K562 (cell line): Measurements from ENCODE around the gene SRSF5. TPM values are rescaled to one million over a fixed set of nuclear protein-coding genes. Genes with fewer than 3 reads are reported as not detected.

Experiments used
- ATAC-seq: fragments of 200-7000 bp; cut with Tn5 transposase; 3 replicates; pipeline ENCODE4 v1.9.1; 2020; ENCODE audit warnings: moderate library complexity
- BruUV-seq: library from RNA; stranded (reverse); fragments of 400-500 nt; replicated peaks from 2 replicates; lab custom pipeline; 2021; lab: Mats Ljungman, UMichigan
- CTCF ChIA-PET: fragments of 300-600 bp; formaldehyde crosslinking; extraction: SDS; loops from one replicate; lab custom pipeline; 2021; ENCODE audit warnings: low intra/inter-chr PET ratio; lab: Yijun Ruan, JAX
- POLR2A ChIA-PET: fragments of 300-600, 350-650 bp; sonication (Branson Sonifier 250); formaldehyde crosslinking; extraction: SDS; loops from one replicate; lab custom pipeline; 2021; ENCODE audit warnings: antibody characterized with exemption, inconsistent platforms; lab: Yijun Ruan, JAX
- DNase-seq, 4 experiments: peaks; one replicate each; pipeline versions ENCODE4 v3.0.0 to v3.0.0-alpha.2; 2011 to 2018; ENCODE audit warnings: low spot score in 3 of 4, mixed read lengths in 3 of 4; ENCODE audit errors: extremely low read depth in 1 of 4
- FAIRE-seq: peaks from 2 replicates; lab custom pipeline; 2011; peaks lifted over from hg19 to GRCh38; lab: Jason Lieb, UNC
- H2AFZ ChIP-seq: 2 replicates; pipeline ENCODE4 v1.6.0; 2011; ENCODE audit warnings: low read depth, low read length, control low read depth, inconsistent platforms
- H3K27ac ChIP-seq: fragments of 200-600 bp; 3 replicates; pipeline ENCODE4 v1.8.0; 2011; ENCODE audit warnings: low read depth, mild to moderate bottlenecking, control low read depth, inconsistent platforms, low read length, moderate library complexity, mixed read lengths; ENCODE audit errors: extremely low read depth
- H3K27me3 ChIP-seq, 2 experiments: fragments of 300-600 bp in 1 of 2; 2 replicates in 1 of 2; 3 replicates in 1 of 2; pipeline versions ENCODE4 v1.6.0 to v1.8.0; 2011; ENCODE audit warnings: inconsistent platforms in 2 of 2, low read length in 2 of 2, mild to moderate bottlenecking in 1 of 2, mixed read lengths in 1 of 2, moderate library complexity in 1 of 2; ENCODE audit not compliant: control insufficient read depth in 2 of 2, insufficient read depth in 2 of 2
- H3K36me3 ChIP-seq: fragments of 300-600 bp; 3 replicates; pipeline ENCODE4 v1.8.0; 2011; ENCODE audit warnings: mild to moderate bottlenecking, low read length, inconsistent platforms; ENCODE audit not compliant: control insufficient read depth, insufficient read depth
- H3K4me1 ChIP-seq, 2 experiments: fragments of 200-600 bp in 1 of 2; replicated peaks in 1 of 2; 2 replicates in 1 of 2; 3 replicates in 1 of 2; pipeline versions ENCODE4 v1.5.1 to v1.8.0; 2011; ENCODE audit warnings: inconsistent platforms in 2 of 2, low read length in 2 of 2, mild to moderate bottlenecking in 1 of 2, mixed read lengths in 1 of 2, moderate library complexity in 1 of 2; ENCODE audit not compliant: control insufficient read depth in 2 of 2, insufficient read depth in 2 of 2
- H3K4me2 ChIP-seq: 2 replicates; pipeline ENCODE4 v1.6.1; 2011; ENCODE audit warnings: low read length, control low read depth, inconsistent platforms, mixed read lengths; ENCODE audit not compliant: insufficient read depth
- H3K4me3 ChIP-seq: fragments of 200-600 bp; sonication (generic), shearing (Covaris generic); 2 replicates; pipeline ENCODE4 v1.5.1; 2016; ENCODE audit warnings: control low read depth, inconsistent platforms
- H3K79me2 ChIP-seq: fragments of 200-600 bp; 3 replicates; pipeline ENCODE4 v1.8.0; 2011; ENCODE audit warnings: low read length, inconsistent platforms; ENCODE audit not compliant: control insufficient read depth, insufficient read depth
- H3K9ac ChIP-seq, 2 experiments: 2 replicates each; pipeline versions ENCODE4 v1.6.0 to v1.6.1; 2011; ENCODE audit warnings: low read depth in 2 of 2, low read length in 2 of 2, control low read depth in 1 of 2, inconsistent platforms in 1 of 2, mild to moderate bottlenecking in 1 of 2, mixed read lengths in 1 of 2; ENCODE audit not compliant: insufficient read depth in 1 of 2
- H3K9me1 ChIP-seq: one replicate; pipeline ENCODE4 v1.6.0; 2011; ENCODE audit warnings: inconsistent platforms, mild to moderate bottlenecking, low read length, moderate library complexity; ENCODE audit not compliant: control insufficient read depth, insufficient read depth
- H3K9me3 ChIP-seq: replicated peaks from 2 replicates; pipeline ENCODE4 v1.5.1; 2011; ENCODE audit warnings: low read depth, low read length, inconsistent platforms; ENCODE audit not compliant: control insufficient read depth, insufficient read depth
- H4K20me1 ChIP-seq: replicated peaks from 2 replicates; pipeline ENCODE4 v1.6.1; 2011; ENCODE audit warnings: low read length, inconsistent platforms, mixed read lengths; ENCODE audit not compliant: control insufficient read depth, insufficient read depth
- FIP1L1 ChIP-seq: fragments of 200-400 bp; formaldehyde crosslinking; IDR thresholded peaks from 2 replicates; pipeline ENCODE4 v1.6.1; 2018; ENCODE audit warnings: mild to moderate bottlenecking, low read depth, low read length; ENCODE audit not compliant: poor library complexity, severe bottlenecking
- MCM7 ChIP-seq, 2 experiments: fragments of 450-650 bp; IDR thresholded peaks; 2 replicates each; pipeline ENCODE4 v1.6.1; 2016 to 2018
- RBFOX2 ChIP-seq: fragments of 200-400 bp; formaldehyde crosslinking; IDR thresholded peaks from 2 replicates; pipeline ENCODE4 v1.6.1; 2017; ENCODE audit warnings: low read depth, mild to moderate bottlenecking, low read length, moderate library complexity
- SMAD2 ChIP-seq: fragments of 150-350 bp; IDR thresholded peaks from 2 replicates; pipeline ENCODE4 v1.6.1; 2014; ENCODE audit warnings: low read depth, mild to moderate bottlenecking, low read length
- ZNF140 ChIP-seq: fragments of 250-450 bp; sonication (Bioruptor Pico); IDR thresholded peaks from 2 replicates; pipeline ENCODE4 v1.8.0; 2021; ENCODE audit warnings: moderate library complexity, mild to moderate bottlenecking, inconsistent platforms
- WGBS: fragments of 100-300 bp; shearing (Covaris generic); methylation state at CpG from one replicate; pipeline ENCODE4 v1.1.6; 2016; ENCODE audit warnings: low coverage, mixed read lengths; ENCODE audit not compliant: insufficient coverage; ENCODE audit errors: missing lambda C conversion rate; 5-methylcytosine and 5-hydroxymethylcytosine counted together
- in situ Hi-C: fragments of 300-500 bp; cut with MboI; formaldehyde crosslinking; loops from 4 replicates; pipeline ENCODE4 v1.15.0; 2018; ENCODE audit warnings: inconsistent platforms, mixed read lengths
- intact Hi-C: fragments of 100-400 bp; cut with micrococcal nuclease; formaldehyde crosslinking; loops from 2 replicates; pipeline ENCODE4 v1.14.2; 2022
- polyA plus RNA-seq, 8 experiments: library from polyadenylated mRNA; depleted of rRNA in 4 of 8; stranded (reverse) in 5 of 8; unstranded in 3 of 8; fragments of >200 nt; fragmentation: Nextera tagmentation in 2 of 8; fragmentation: Illumina TruSeq in 1 of 8; extraction: Ambion mirVana in 2 of 8; extraction: Trizol in 1 of 8; gene quantifications; 2 replicates each; pipeline versions ENCODE4 v1.2.1 to v1.2.3, GENCODE V29; 2011 to 2014; ENCODE audit warnings: inconsistent platforms in 1 of 8, missing spikeins in 1 of 8
- total RNA-seq, 7 experiments: library from RNA; depleted of rRNA in 6 of 7; stranded (reverse); fragments of >200 nt in 6 of 7; fragmentation: Illumina TruSeq in 2 of 7; extraction: Trizol in 2 of 7; gene quantifications; 2 replicates each; pipeline versions ENCODE4 v1.2.1 to v1.2.3, GENCODE V29; 2011 to 2021; ENCODE audit warnings: low replicate concordance in 1 of 7
- TF ChIP-seq, protein P1 (sequence below): fragments of 450-650 bp; formaldehyde crosslinking; IDR thresholded peaks from 2 replicates; pipeline ENCODE4 v1.4.0; 2020; ENCODE audit warnings: mild to moderate bottlenecking, mixed read lengths
- TF ChIP-seq, protein P2 (sequence below): fragments of 450-650 bp; IDR thresholded peaks from 2 replicates; pipeline ENCODE4 v1.6.1; 2016; ENCODE audit warnings: mild to moderate bottlenecking, moderate library complexity

Gene SRSF5
- total and polyA plus RNA-seq, 9 of the 15 experiments (the other 6 are each of a cell fraction or from before 2014, with no cell fraction given) = 108 to 460 (median 212) TPM

DNA sequence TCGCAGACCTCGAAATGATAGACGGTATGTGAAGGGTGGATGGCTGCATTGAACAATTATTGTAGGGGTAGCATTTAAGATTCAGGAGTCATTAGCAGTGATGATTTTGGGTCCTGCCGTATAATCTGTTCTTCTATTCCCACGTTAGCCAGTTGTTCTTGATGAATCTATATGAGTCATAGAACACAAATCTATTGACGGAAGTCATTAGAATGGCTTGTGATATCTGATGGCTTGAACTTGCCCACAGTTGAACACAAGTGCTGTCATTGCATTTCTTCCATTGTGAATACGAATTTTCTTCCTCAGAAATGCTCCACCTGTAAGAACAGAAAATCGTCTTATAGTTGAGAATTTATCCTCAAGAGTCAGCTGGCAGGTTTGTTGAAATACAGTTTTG lies 1.9 kb downstream of the SRSF5 start:
- peaks cover 33% of the 10 kb centered on the region for H4K20me1 ChIP-seq
- peaks cover 7% of the 10 kb centered on the region for H3K9me1 ChIP-seq
- CTCF ChIA-PET = no interaction called here
- 0 out of 2 replicates have a peak, but pooled peaks cover 2% of the 10 kb centered on the region for H3K9me3 ChIP-seq
- H3K27me3 ChIP-seq = no peaks in the 10 kb centered on the region
- H3K4me1 ChIP-seq = peaks cover 8 to 11% of the 10 kb centered on the region in 2 experiments; a peak in 3 of 5 replicates
- H3K4me3 ChIP-seq = peak overlapping the region; percentile 100; the same call in 1 of the 2 replicates
- DNase-seq (no peak), FAIRE-seq (no peak)
- BruUV-seq = no TSS peak
- no peak overlapping the region for H2AFZ ChIP-seq
- in situ Hi-C loops = no loop called here
- peak overlapping the region in 1 of 2 experiments; percentile 100; a peak in 2 of 4 replicates for H3K9ac ChIP-seq
- intact Hi-C loops = no loop called here
- H3K36me3 ChIP-seq = peaks cover 62% of the 10 kb centered on the region
- peak overlapping the region; percentile 95 for H3K4me2 ChIP-seq
- H3K79me2 ChIP-seq = peaks cover 45% of the 10 kb centered on the region
- TF ChIP-seq FIP1L1 (no peak), RBFOX2 (0 out of 2 replicates have a peak, but pooled peaks have one; percentile 16), ZNF140 (CRISPR knock-in tag) (no peak), SMAD2 (no peak), MCM7 (IDR thresholded peaks at IDR 0.05) (no peak)
- TF ChIP-seq, protein P1, sequence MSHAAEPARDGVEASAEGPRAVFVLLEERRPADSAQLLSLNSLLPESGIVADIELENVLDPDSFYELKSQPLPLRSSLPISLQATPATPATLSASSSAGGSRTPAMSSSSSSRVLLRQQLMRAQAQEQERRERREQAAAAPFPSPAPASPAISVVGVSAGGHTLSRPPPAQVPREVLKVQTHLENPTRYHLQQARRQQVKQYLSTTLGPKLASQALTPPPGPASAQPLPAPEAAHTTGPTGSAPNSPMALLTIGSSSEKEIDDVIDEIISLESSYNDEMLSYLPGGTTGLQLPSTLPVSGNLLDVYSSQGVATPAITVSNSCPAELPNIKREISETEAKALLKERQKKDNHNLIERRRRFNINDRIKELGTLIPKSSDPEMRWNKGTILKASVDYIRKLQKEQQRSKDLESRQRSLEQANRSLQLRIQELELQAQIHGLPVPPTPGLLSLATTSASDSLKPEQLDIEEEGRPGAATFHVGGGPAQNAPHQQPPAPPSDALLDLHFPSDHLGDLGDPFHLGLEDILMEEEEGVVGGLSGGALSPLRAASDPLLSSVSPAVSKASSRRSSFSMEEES (CRISPR knock-in tag) = no peak
- TF ChIP-seq, protein P2, sequence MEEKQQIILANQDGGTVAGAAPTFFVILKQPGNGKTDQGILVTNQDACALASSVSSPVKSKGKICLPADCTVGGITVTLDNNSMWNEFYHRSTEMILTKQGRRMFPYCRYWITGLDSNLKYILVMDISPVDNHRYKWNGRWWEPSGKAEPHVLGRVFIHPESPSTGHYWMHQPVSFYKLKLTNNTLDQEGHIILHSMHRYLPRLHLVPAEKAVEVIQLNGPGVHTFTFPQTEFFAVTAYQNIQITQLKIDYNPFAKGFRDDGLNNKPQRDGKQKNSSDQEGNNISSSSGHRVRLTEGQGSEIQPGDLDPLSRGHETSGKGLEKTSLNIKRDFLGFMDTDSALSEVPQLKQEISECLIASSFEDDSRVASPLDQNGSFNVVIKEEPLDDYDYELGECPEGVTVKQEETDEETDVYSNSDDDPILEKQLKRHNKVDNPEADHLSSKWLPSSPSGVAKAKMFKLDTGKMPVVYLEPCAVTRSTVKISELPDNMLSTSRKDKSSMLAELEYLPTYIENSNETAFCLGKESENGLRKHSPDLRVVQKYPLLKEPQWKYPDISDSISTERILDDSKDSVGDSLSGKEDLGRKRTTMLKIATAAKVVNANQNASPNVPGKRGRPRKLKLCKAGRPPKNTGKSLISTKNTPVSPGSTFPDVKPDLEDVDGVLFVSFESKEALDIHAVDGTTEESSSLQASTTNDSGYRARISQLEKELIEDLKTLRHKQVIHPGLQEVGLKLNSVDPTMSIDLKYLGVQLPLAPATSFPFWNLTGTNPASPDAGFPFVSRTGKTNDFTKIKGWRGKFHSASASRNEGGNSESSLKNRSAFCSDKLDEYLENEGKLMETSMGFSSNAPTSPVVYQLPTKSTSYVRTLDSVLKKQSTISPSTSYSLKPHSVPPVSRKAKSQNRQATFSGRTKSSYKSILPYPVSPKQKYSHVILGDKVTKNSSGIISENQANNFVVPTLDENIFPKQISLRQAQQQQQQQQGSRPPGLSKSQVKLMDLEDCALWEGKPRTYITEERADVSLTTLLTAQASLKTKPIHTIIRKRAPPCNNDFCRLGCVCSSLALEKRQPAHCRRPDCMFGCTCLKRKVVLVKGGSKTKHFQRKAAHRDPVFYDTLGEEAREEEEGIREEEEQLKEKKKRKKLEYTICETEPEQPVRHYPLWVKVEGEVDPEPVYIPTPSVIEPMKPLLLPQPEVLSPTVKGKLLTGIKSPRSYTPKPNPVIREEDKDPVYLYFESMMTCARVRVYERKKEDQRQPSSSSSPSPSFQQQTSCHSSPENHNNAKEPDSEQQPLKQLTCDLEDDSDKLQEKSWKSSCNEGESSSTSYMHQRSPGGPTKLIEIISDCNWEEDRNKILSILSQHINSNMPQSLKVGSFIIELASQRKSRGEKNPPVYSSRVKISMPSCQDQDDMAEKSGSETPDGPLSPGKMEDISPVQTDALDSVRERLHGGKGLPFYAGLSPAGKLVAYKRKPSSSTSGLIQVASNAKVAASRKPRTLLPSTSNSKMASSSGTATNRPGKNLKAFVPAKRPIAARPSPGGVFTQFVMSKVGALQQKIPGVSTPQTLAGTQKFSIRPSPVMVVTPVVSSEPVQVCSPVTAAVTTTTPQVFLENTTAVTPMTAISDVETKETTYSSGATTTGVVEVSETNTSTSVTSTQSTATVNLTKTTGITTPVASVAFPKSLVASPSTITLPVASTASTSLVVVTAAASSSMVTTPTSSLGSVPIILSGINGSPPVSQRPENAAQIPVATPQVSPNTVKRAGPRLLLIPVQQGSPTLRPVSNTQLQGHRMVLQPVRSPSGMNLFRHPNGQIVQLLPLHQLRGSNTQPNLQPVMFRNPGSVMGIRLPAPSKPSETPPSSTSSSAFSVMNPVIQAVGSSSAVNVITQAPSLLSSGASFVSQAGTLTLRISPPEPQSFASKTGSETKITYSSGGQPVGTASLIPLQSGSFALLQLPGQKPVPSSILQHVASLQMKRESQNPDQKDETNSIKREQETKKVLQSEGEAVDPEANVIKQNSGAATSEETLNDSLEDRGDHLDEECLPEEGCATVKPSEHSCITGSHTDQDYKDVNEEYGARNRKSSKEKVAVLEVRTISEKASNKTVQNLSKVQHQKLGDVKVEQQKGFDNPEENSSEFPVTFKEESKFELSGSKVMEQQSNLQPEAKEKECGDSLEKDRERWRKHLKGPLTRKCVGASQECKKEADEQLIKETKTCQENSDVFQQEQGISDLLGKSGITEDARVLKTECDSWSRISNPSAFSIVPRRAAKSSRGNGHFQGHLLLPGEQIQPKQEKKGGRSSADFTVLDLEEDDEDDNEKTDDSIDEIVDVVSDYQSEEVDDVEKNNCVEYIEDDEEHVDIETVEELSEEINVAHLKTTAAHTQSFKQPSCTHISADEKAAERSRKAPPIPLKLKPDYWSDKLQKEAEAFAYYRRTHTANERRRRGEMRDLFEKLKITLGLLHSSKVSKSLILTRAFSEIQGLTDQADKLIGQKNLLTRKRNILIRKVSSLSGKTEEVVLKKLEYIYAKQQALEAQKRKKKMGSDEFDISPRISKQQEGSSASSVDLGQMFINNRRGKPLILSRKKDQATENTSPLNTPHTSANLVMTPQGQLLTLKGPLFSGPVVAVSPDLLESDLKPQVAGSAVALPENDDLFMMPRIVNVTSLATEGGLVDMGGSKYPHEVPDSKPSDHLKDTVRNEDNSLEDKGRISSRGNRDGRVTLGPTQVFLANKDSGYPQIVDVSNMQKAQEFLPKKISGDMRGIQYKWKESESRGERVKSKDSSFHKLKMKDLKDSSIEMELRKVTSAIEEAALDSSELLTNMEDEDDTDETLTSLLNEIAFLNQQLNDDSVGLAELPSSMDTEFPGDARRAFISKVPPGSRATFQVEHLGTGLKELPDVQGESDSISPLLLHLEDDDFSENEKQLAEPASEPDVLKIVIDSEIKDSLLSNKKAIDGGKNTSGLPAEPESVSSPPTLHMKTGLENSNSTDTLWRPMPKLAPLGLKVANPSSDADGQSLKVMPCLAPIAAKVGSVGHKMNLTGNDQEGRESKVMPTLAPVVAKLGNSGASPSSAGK = no peak
- TF ChIP-seq, all 486 proteins: peak for 1
- 74% methylated on average over 7 of the region's 8 CpGs for WGBS
- no peak for ATAC-seq
- POLR2A ChIA-PET = interaction anchor here (0.6 to 1.4 kb wide), 2 partner anchors 10 to 64 kb away, joined by 3 read pairs; no protein-coding TSS in a partner anchor
- H3K27ac ChIP-seq = no peak overlapping the region
